Cardiac septum (tissue), 1 donor: ENCODE measurements around the gene ZFHX2. TPM values are rescaled to one million over a fixed set of nuclear protein-coding genes. Genes with fewer than 3 reads are reported as not detected.

Source experiments
- DNase-seq: peaks from one replicate; pipeline ENCODE4 v3.0.0-alpha.2; 2020; ENCODE audit warnings: low spot score
- intact Hi-C: fragments of 100-400 bp; cut with DNase I; formaldehyde crosslinking; loops from one replicate; pipeline ENCODE4 v1.14.0; 2022
- total RNA-seq: library from RNA; stranded (reverse); fragmentation: NEBNext Ultra II Directional; extraction: Animal tissue kit (Norgen Biotek cat#: 25700); gene quantifications from one replicate; pipeline ENCODE4 v1.2.1, GENCODE V29; 2021
- donor health status: DM: no; HTN: no; CAD: no.

Gene ZFHX2
- total RNA-seq, 1 donor from 2014 or later: 1.3 TPM

DNA sequence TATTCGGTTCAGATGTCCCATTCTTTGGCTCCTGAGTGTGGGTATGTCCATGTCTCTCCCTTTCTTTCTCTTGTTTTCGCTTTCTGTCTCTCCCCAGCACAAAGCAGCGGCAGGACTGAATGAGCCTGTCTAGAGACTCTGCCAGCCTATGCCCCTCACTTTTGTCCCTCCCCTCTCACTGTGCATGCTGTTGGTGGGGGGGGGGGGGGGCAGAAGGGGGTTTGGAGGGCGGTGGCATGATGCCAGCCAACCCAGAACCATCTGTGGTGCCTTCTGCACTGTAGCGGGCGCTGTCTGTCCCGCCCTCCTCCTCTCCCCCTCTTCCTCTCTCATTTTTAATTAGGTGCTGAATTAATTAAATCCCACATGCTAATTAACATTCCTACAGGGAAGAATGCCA, 64.3 kb downstream of the ZFHX2 start:
- no peak for DNase-seq
- intact Hi-C loops: loop anchor here (10.0 kb wide), 1 partner anchor 48 kb away; no protein-coding TSS in a partner anchor

DNA sequence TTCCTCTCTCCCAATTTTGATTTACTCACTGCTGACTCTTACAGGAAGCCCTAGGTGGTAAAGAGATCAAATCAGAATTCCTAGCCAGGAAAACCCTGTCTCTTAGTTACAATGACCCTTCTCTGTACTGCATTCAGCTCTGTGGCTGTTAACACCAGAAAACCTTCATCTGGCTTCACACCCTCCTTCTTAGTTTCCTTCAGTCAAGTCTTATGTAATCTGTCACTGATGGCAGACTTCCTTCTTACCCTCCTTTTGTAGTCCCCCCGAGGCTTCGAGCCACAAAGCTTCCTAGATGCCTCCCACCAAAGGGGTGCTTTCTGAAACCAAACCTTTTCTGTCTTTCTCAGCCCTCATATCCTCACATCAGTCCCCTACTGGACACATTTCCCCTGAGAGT, 65.5 kb downstream of the ZFHX2 start:
- DNase-seq: no peak
- intact Hi-C loops: loop anchor here (10.0 kb wide), 1 partner anchor 49 kb away; no protein-coding TSS in a partner anchor

DNA sequence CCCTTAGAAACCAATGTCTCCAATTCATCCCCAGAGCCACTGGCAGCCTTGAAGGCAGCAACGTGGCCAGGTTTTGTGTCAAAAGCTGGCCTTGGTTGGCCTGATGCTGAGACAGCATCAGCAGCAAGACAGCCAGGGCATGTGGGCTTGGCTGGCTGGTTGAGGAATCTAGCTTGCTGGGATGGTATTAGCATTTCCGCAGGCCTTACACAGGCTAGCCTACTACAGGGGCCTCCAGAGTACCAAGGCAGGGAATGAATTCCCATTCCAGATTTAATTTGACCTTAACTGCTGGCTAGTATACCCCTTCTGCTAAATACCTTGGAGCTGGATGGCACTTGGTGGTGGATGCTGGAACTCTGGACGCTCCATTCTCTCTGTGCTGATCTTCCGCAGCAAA, 66.2 kb downstream of the ZFHX2 start:
- no peak for DNase-seq
- intact Hi-C loops: loop anchor here (10.0 kb wide), 1 partner anchor 49 kb away; no protein-coding TSS in a partner anchor

DNA sequence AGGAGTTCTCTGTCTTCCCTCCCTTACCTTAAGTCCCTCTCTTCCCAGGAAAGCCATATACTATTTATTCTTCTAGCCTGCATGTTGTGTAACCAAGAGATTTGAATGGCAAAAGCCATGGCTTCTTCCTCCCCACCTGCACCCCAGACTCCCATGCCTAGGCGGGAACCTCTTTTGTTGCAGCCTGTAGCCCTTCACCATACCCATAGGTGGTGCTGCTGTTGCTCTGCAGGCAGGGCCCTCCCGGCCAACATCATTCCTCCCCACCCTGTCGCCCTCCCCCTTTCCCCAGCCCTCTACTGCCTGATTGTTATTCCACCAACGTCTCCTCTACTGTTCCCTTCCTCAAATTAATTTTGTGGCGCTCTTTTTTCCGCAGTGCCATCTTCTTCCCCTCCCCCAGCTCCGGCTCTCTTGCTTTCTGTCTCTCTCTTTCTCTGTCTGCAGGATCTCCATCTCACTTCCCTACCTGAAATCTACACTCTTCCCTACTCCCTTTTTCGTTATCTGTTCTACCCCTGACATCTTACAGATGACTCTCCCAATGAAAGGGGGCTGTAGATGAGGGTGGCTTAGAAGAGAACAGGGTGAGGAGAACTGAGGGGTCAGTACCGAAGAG, 68.2 kb downstream of the ZFHX2 start:
- intact Hi-C loops: loop anchor here (10.0 kb wide), 1 partner anchor 51 kb away; no protein-coding TSS in a partner anchor
- no peak for DNase-seq

DNA sequence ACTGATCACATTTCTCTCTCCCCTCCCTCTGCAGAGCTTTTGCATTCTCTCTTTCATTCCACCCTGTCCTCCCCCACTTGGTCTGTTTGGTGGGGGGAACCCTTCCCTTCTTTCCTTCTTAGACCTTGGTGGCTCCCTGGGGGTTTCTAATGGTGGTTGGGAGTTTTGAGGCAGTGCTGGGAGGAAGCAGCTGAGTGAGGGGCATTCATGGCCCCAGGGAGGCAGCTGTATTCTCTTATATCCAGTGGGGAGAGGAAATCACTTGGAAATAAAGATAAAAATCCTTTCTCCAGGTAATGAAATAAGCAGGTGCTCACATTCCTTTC, 68.8 kb downstream of the ZFHX2 start:
- DNase-seq: no peak
- intact Hi-C loops: loop anchor here (10.0 kb wide), 1 partner anchor 52 kb away; no protein-coding TSS in a partner anchor

DNA sequence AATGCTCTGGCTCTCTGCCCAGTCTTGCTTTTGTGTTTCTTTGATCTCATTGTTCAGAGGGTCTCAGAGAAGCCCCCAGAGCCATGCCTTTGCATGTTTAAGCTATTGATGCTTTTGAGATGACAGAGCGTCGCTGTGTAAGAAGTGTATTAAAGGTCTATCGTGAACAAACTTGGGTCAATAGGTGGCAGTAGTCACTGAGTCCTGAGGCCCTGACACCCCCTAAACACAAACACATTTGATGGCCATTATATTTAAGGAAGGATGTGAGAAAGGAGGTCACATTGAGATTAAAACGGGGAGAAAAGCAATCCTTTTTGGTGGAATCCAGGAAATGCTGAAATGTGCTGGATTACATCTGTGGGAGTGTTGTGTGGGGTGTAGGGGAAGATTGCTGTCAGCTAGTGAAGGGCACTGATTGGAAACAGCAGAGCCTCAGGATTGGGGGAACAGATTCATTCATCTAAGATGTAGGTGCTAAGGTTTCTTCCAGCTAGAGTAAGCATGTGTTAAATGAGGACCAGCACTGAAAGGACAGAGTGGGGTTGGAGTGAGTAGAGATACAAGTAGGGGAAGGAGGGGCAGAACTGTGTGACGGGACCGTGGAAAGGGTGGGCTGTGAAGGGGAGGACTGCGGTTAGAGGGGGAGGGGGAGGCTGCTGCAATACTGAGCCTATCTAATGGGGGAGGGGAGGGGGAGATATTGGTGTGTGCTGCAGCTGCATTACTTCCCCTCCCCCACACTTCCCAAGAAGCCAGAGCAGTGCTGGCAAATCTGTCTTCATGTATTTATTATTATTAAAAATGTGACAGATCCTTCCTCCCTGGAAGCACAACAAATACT, 69.4 kb downstream of the ZFHX2 start:
- intact Hi-C loops: loop anchor here (10.0 kb wide), 1 partner anchor 53 kb away; no protein-coding TSS in a partner anchor
- DNase-seq: no peak

DNA sequence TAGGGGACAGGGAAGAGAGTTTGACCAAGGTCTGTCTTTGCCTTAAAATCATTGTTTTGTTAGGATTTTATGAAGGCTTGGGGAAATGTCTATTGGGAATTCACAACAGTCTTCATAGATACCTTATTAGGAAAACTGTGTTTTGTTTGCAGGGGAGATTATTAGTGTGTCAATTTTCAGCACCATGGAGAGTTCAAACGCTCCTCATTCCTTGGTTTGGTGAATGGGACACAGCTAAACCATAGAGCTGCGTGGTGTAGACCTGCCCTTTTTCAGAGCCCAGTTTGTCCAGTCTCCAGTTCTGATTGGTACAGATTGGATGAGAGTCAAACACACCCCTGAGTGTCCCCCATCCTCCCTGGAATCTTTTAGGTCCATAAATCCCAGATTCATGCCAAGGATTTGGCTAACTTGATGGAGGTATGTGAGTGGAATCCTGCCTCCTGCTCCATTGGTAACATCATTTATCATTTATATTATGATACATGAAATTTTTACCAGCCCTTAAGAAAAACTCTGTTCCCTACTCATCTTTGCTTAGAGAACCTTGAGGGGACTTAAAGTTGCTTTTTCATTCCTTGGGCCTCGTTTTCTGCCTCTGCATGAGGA, 70.1 kb downstream of the ZFHX2 start:
- intact Hi-C loops: loop anchor here (10.0 kb wide), 1 partner anchor 53 kb away; no protein-coding TSS in a partner anchor
- no peak for DNase-seq

DNA sequence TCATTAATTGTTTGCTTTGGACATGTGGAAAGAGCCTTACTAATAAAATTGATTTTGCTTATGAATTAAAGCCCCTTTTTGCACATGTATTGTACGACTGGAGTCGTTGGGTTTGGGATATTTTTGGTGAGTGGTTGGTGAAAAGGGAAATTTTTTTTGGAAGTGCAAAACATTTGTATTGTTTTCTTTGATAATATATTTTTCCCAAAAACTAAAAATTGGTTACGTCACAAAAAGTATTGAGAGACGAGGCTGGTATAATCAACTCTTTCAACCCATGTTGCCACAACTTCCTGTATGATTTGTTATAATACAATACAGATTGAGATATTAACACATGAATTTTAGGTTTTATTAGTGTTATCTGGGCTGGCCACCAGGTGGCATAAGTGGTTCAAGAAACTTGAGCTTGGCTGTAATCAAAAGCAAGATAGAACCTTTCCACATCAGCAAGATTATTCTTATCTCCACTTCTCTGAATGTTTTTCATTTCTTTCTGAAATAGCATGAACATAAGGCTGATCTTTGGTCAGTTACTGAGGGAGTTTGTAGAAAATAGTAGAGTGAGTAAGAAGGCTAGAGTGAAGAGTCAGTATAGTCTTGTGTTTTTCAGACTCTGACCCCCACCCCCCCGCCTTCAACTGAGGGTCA, 73.3 kb downstream of the ZFHX2 start:
- no peak for DNase-seq
- intact Hi-C loops: loop anchor here (2.0 kb wide), 1 partner anchor 85 kb away; no protein-coding TSS in a partner anchor

DNA sequence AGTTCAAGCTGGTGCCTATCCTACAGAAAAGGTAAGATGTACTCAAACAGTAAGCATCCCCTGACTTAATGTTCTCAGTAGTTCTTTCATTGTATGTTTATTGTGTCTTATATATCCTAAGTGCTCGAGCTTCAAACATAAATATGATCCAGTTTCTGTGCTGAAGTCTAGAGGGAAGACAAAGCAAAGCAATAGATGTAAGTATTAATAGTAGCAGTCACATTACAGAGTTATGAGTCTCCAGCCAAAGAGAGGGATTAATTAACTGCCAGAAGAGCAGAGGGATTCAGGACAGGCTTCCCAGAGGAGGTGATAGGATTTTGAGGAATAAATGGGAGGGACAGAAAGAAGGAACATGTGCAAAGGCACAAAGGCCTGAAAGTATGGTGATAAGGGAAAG, 80.6 kb downstream of the ZFHX2 start:
- no peak for DNase-seq
- intact Hi-C loops: no loop called here

Other genes with a start within 250 kb of the ZFHX2 start
- 6.2 TPM for gene PPP1R3E, start 248.9 kb downstream of the ZFHX2 start, total RNA-seq
- gene BCL2L2, start 244.9 kb downstream of the ZFHX2 start, total RNA-seq: 48.2 TPM
- gene PABPN1, start 230.3 kb downstream of the ZFHX2 start, total RNA-seq: 82.9 TPM
- gene SLC22A17, start 198.9 kb downstream of the ZFHX2 start, total RNA-seq: 10.6 TPM
- gene EFS, start 186.6 kb downstream of the ZFHX2 start, total RNA-seq: 3.7 TPM
- gene IL25, start 179.0 kb downstream of the ZFHX2 start, total RNA-seq: not detected
- not detected for gene CMTM5, start 174.7 kb downstream of the ZFHX2 start, total RNA-seq
- 170 TPM for gene MYH6, start 143.5 kb downstream of the ZFHX2 start, total RNA-seq
- 13,582 TPM for gene MYH7, start 116.1 kb downstream of the ZFHX2 start, total RNA-seq
- 16.2 TPM for gene NGDN, start 82.1 kb downstream of the ZFHX2 start, total RNA-seq
- 17.5 TPM for gene THTPA, start 4.5 kb upstream of the ZFHX2 start, total RNA-seq
- 12.8 TPM for gene AP1G2, start 16.0 kb upstream of the ZFHX2 start, total RNA-seq
- 0.19 TPM for gene JPH4, start 27.0 kb upstream of the ZFHX2 start, total RNA-seq
- gene DHRS2, start 84.6 kb upstream of the ZFHX2 start, total RNA-seq: 0.27 TPM